Tibial artery (tissue), 4 donors: ENCODE data around the gene RAB1B.

Experiments
- DNase-seq, 2 donors: peaks; one replicate each; pipeline ENCODE4 v3.0.0-alpha.2; 2019
- H3K27ac ChIP-seq, 2 donors: fragments of 200-600 bp; sonication (generic) in 1 of 2; 1 replicate in 1 of 2; 2 replicates in 1 of 2; pipeline ENCODE4 v1.5.1; 2018 to 2019; ENCODE audit warnings: mild to moderate bottlenecking in 1 of 2
- H3K27me3 ChIP-seq, 2 donors: fragments of 200-600 bp; sonication (generic) in 1 of 2; one replicate each; pipeline versions ENCODE4 v1.5.1 to v1.6.0; 2016 to 2019
- H3K36me3 ChIP-seq, 3 donors: fragments of 200-600 bp; sonication (generic) in 2 of 3; one replicate each; pipeline ENCODE4 v1.5.1; 2016 to 2019; ENCODE audit warnings: mild to moderate bottlenecking in 2 of 3
- H3K4me1 ChIP-seq, 4 donors: fragments of 200-600 bp; sonication (generic) in 2 of 4; 1 replicate in 3 of 4; 2 replicates in 1 of 4; pipeline ENCODE4 v1.5.1; 2016 to 2019
- H3K4me3 ChIP-seq, 2 donors: fragments of 200-600 bp; sonication (generic) in 1 of 2; 1 replicate in 1 of 2; 2 replicates in 1 of 2; pipeline ENCODE4 v1.5.1; 2018 to 2019; ENCODE audit warnings: mild to moderate bottlenecking in 2 of 2
- H3K9me3 ChIP-seq, 3 donors: fragments of 200-600 bp; sonication (generic) in 1 of 3; one replicate each; pipeline ENCODE4 v1.5.1; 2016 to 2019
- intact Hi-C: fragments of 100-400 bp; cut with DNase I; formaldehyde crosslinking; loops from one replicate; pipeline ENCODE4 v1.15.0; 2023; ENCODE audit warnings: low total_unique reads
- TF ChIP-seq, protein P1 (sequence below), 2 experiments: fragments of 200-600 bp in 1 of 2; fragments of 450-650 bp in 1 of 2; IDR thresholded peaks; one replicate each; pipeline ENCODE4 v1.5.1; 2017 to 2019; ENCODE audit warnings: antibody characterized with exemption in 2 of 2, mild to moderate bottlenecking in 1 of 2, moderate library complexity in 1 of 2

RAB1B gene

DNA sequence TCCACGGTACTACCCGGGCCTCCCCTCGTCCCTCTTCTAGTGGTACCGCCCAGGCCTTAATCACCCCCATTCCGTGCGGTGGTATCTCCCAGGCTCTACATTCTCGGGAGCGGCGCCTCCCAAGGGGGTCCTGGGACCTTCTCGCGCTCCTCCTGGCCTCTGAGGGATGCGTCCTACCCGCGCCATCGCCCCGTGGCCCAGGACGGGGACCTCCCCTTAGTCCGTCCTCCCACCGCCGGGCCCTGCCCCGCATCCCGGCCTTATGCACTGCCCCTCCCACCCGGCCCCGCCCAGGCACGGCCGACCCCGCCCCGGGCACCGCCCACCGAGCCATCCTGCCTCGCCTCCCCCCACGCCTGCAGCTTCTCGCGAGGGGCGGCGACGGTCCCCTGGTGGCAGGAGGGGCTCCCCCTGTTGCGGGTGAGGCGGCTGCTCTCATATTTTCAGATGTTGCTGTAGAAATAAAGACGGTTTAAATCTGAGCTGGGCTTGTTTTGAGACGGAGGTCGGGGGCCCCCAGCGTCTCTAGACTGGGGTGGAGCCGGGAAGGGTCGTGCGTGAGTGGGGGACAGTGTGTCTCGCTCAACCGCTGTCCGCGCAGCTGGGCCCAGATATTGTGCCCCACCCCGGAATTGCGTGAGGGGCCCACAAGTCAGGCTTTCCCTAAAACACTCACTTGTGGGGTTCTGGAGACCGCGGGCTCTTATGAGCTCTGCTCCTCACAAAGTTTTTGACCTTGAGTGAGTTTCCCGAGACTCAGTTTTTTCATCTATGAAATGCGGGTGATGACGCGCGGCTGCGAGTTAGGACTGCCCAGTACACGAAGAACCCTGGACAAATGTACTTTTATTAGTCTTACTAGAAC is 828 bp upstream of the RAB1B start:
- peak overlapping the region; percentile 72 to 89 for H3K4me3 ChIP-seq
- intact Hi-C loops, result no loop called here
- peak overlapping the region; percentile 92 to 95 for H3K27ac ChIP-seq
- peak; percentile 90 to 95 for DNase-seq
- H3K27me3 ChIP-seq, result no peaks in the 10 kb centered on the region
- peaks cover 0 to 33% (median 28%) of the 10 kb centered on the region in 4 donors for H3K4me1 ChIP-seq
- H3K9me3 ChIP-seq, result no peaks in the 10 kb centered on the region
- H3K36me3 ChIP-seq, result peaks cover 24 to 53% (median 39%) of the 10 kb centered on the region in 3 donors
- TF ChIP-seq, protein P1, sequence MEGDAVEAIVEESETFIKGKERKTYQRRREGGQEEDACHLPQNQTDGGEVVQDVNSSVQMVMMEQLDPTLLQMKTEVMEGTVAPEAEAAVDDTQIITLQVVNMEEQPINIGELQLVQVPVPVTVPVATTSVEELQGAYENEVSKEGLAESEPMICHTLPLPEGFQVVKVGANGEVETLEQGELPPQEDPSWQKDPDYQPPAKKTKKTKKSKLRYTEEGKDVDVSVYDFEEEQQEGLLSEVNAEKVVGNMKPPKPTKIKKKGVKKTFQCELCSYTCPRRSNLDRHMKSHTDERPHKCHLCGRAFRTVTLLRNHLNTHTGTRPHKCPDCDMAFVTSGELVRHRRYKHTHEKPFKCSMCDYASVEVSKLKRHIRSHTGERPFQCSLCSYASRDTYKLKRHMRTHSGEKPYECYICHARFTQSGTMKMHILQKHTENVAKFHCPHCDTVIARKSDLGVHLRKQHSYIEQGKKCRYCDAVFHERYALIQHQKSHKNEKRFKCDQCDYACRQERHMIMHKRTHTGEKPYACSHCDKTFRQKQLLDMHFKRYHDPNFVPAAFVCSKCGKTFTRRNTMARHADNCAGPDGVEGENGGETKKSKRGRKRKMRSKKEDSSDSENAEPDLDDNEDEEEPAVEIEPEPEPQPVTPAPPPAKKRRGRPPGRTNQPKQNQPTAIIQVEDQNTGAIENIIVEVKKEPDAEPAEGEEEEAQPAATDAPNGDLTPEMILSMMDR (IDR thresholded peaks at IDR 0.05), result peak; percentile 21 to 40

DNA sequence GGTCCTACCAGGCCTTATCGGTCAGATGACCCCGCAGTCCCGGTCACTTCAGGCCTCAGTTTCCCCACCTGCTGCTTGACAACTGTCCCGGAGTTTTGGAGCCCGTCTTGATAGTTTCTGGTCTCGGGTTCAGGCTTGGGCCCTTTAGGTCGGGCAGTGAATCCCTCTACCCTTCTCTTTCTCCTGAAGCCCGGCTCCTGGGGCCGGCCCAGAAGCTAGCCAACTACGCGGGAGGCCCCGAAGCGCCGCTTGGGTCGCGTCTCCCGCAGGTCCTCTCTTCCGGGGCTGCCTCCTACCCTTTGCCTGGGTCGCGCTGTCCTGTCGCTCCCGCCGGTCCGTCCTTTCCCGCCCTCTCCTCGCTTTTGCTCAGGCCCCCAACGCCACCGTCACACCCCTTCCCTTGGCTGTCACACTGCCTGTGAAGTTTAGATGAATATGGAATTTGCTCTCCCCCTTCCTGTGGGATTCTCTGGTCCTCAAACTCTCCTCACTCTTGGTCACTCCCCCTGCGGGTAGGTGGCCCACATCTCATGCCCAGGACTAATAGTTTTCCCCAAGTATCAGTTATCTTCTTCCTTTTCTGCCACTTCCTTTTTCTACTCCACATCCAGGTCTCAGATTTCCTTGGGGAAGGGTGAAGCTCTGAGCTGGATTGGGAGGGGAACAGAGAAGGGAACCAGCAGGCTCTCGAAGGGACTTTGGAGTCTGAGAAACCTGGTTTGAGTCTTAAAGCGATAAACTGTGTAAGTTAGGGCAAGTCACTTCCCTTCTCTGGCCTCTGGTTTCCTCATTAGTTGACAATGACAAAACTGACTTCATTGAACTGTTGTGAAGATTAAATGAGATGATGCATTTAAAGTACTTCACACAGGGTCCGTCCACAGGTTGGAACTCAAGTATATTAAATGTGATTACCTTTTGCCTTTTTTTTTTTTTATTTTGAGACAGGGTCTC is 790 bp downstream of the RAB1B start:
- Histone ChIP-seq H3K9me3 (no peaks in the 10 kb centered on the region), H3K4me3 (peak overlapping the region; percentile 72 to 89), H3K27me3 (no peaks in the 10 kb centered on the region), H3K36me3 (peaks cover 36 to 53% (median 41%) of the 10 kb centered on the region in 3 donors), H3K4me1 (peaks cover 0 to 33% (median 28%) of the 10 kb centered on the region in 4 donors), H3K27ac (peak overlapping the region; percentile 92 to 95)
- TF ChIP-seq, protein P1 (IDR thresholded peaks at IDR 0.05), result no peak
- peak in 1 of 2 donors; percentile 72 for DNase-seq
- intact Hi-C loops, result no loop called here

DNA sequence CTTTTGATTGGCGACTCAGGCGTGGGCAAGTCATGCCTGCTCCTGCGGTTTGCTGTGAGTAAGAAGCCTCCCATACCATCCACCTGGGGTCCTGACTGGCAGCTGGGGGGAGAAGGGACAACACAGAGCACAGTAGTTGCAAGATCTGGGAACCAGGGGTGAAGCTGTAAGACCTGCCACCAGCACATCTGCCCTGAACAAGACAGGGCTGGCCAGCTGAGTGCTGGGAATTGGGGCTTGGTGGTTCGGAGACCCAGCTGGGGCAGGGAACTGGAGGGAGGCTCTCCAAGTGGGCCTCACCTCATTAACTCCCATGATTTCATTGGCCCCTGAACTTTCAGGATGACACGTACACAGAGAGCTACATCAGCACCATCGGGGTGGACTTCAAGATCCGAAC is 3.4 kb downstream of the RAB1B start:
- intact Hi-C loops, result no loop called here
- H3K4me1 ChIP-seq, result peaks cover 0 to 25% (median 21%) of the 10 kb centered on the region in 4 donors
- H3K4me3 ChIP-seq, result no peak overlapping the region
- H3K27ac ChIP-seq, result no peak overlapping the region
- peaks cover 28 to 55% (median 50%) of the 10 kb centered on the region in 3 donors for H3K36me3 ChIP-seq
- TF ChIP-seq, protein P1 (IDR thresholded peaks at IDR 0.05), result no peak
- no peaks in the 10 kb centered on the region for H3K27me3 ChIP-seq
- DNase-seq, result no peak
- no peaks in the 10 kb centered on the region for H3K9me3 ChIP-seq

DNA sequence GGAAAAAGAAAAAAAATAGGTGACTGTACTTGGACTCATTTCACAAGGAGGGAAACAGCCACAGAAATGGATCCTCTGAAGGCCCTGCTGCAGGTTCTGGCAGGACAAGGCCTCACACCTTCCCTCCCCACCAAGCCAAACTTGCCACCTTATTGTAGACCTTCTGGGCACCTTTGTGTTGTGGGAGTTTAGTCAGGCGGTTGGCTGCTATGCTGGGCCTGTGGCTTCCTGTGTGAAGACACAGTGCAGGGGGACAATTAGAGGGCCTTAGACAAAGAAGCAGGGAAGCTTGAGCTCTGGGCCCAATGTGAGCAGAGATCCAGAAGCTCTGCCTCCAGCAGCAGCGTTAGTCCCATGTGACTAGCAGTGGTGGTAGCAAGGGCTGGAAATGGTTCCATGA is 4.2 kb downstream of the RAB1B start:
- H3K27ac ChIP-seq, result no peak overlapping the region
- peaks cover 28 to 55% (median 50%) of the 10 kb centered on the region in 3 donors for H3K36me3 ChIP-seq
- intact Hi-C loops, result no loop called here
- no peaks in the 10 kb centered on the region for H3K9me3 ChIP-seq
- no peak overlapping the region for H3K4me3 ChIP-seq
- TF ChIP-seq, protein P1 (IDR thresholded peaks at IDR 0.05), result no peak
- peaks cover 0 to 24% (median 20%) of the 10 kb centered on the region in 4 donors for H3K4me1 ChIP-seq
- DNase-seq, result no peak
- no peaks in the 10 kb centered on the region for H3K27me3 ChIP-seq

DNA sequence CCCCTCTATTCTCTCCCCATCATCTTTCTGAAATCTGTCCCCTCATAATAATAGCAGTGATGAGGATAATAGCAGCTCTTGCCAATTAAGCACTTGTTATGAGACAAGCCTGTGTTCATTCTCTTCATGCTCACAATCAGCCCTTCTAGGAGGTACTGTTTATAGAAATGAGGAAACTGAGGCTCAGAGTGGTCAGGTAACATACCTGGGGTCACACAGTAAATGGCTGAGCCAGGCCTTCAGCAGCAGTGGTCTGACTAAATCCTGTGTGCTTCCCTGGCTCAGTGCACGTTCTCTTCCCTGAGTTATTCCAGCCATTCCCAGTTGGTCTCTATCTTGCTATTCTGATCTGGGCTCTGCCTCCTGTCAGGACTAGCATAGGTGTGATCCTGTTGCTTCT is 5.8 kb downstream of the RAB1B start:
- intact Hi-C loops, result no loop called here
- H3K4me1 ChIP-seq, result peaks cover 0 to 35% (median 29%) of the 10 kb centered on the region in 4 donors
- TF ChIP-seq, protein P1 (IDR thresholded peaks at IDR 0.05), result no peak

More for the DNA sequence above, 5.8 kb downstream of the RAB1B start:
- DNase-seq, result no peak
- H3K9me3 ChIP-seq, result no peaks in the 10 kb centered on the region
- H3K4me3 ChIP-seq, result no peak overlapping the region
- H3K27ac ChIP-seq, result no peak overlapping the region
- H3K36me3 ChIP-seq, result peaks cover 28 to 55% (median 50%) of the 10 kb centered on the region in 3 donors
- no peaks in the 10 kb centered on the region for H3K27me3 ChIP-seq
